T-helper 2 cell treated with Interferon-gamma antibody and Interleukin-4, amounts not matched to agents 5 μg/mL and 100 μg/mL, for 36 hours (primary cell): ENCODE measurements around the gene CAMKK2.

Experiments
- DNase-seq: peaks from one replicate; pipeline ENCODE4 v3.0.0; 2021; ENCODE audit warnings: low spot score
- H3K27ac Mint-ChIP-seq: one replicate; pipeline ENCODE4 v1.8.0; 2021; ENCODE audit warnings: mild to moderate bottlenecking, mixed read lengths
- H3K27me3 Mint-ChIP-seq: one replicate; pipeline ENCODE4 v1.8.0; 2021; ENCODE audit warnings: low read depth, mixed read lengths
- H3K36me3 Mint-ChIP-seq: one replicate; pipeline ENCODE4 v1.8.0; 2021; ENCODE audit warnings: low read depth, mixed read lengths
- H3K4me1 Mint-ChIP-seq: one replicate; pipeline ENCODE4 v1.8.0; 2021; ENCODE audit warnings: low read depth, mixed read lengths
- H3K4me3 Mint-ChIP-seq: one replicate; pipeline ENCODE4 v1.8.0; 2022; ENCODE audit warnings: mild to moderate bottlenecking, moderate library complexity, mixed read lengths
- H3K9me3 Mint-ChIP-seq: one replicate; pipeline ENCODE4 v1.8.0; 2021; ENCODE audit warnings: mixed read lengths

Gene CAMKK2

GRCh38 chr12:121296618-121297434, at the start of gene CAMKK2:
Gene CAMKK2 (minus strand): TSS chr12:121296709. CDS start chr12:121274526, 22,183 bp downstream.
- H3K4me3 Mint-ChIP-seq: peak within 1 kb of the TSS; percentile 93
- DNase-seq: peak; percentile 90
- H3K36me3 Mint-ChIP-seq: peaks cover 5% of the 10 kb centered on the region
- peak within 1 kb of the TSS; percentile 89 for H3K27ac Mint-ChIP-seq
- peaks cover 24% of the 10 kb centered on the region for H3K4me1 Mint-ChIP-seq
- peaks cover 3% of the 10 kb centered on the region for H3K27me3 Mint-ChIP-seq
- H3K9me3 Mint-ChIP-seq: no peaks in the 10 kb centered on the region

GRCh38 chr12:121345151-121345815, 48.8 kb upstream of the CAMKK2 start:
- Mint-ChIP-seq H3K4me3 (no peak overlapping the region), H3K36me3 (peaks cover 47% of the 10 kb centered on the region), H3K27me3 (no peaks in the 10 kb centered on the region), H3K4me1 (peaks cover 19% of the 10 kb centered on the region), H3K9me3 (no peaks in the 10 kb centered on the region), H3K27ac (peak overlapping the region; percentile 1)
- DNase-seq: no peak

- no peaks in the 10 kb centered on the region for H3K9me3 Mint-ChIP-seq
- no peaks in the 10 kb centered on the region for H3K27me3 Mint-ChIP-seq
- peaks cover 49% of the 10 kb centered on the region for H3K36me3 Mint-ChIP-seq
- H3K4me1 Mint-ChIP-seq: peaks cover 16% of the 10 kb centered on the region
- peak overlapping the region; percentile 43 for H3K27ac Mint-ChIP-seq
- DNase-seq: no peak
- H3K4me3 Mint-ChIP-seq: no peak overlapping the region
These were observed 48.0 kb upstream of the CAMKK2 start for GRCh38 chr12:121344506-121344905.

- Mint-ChIP-seq H3K36me3 (peaks cover 51% of the 10 kb centered on the region), H3K9me3 (no peaks in the 10 kb centered on the region), H3K4me3 (no peak overlapping the region), H3K4me1 (peaks cover 3% of the 10 kb centered on the region), H3K27ac (peak overlapping the region; percentile 26), H3K27me3 (no peaks in the 10 kb centered on the region)
- DNase-seq: no peak
These were observed 40.9 kb upstream of the CAMKK2 start for GRCh38 chr12:121337416-121337815.

GRCh38 chr12:121334513-121335343, 38.2 kb upstream of the CAMKK2 start:
- no peak overlapping the region for H3K4me3 Mint-ChIP-seq
- no peaks in the 10 kb centered on the region for H3K9me3 Mint-ChIP-seq
- no peak overlapping the region for H3K27ac Mint-ChIP-seq
- no peak for DNase-seq
- peaks cover 3% of the 10 kb centered on the region for H3K4me1 Mint-ChIP-seq
- H3K27me3 Mint-ChIP-seq: no peaks in the 10 kb centered on the region
- H3K36me3 Mint-ChIP-seq: peaks cover 52% of the 10 kb centered on the region

DNA sequence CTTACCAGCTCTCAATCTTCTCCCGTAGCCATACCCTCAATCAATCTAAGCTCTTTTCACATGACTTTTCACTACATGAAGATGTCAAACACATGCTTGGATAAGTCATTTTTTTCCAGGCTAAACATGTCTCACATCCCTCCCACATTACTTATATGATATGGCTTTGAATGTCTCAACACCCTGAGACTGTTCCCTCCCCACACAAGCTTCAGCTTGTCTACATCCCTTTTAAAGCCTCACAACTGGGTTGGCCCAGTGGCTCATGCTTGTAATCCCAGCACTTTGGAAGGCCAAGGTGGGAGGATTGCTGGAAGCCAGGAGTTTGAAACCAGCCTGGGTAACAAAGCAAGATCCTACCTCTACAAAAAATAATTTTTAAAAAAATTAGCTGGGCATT, 37.2 kb upstream of the CAMKK2 start:
- no peak for DNase-seq
- Mint-ChIP-seq H3K36me3 (peaks cover 51% of the 10 kb centered on the region), H3K4me3 (no peak overlapping the region), H3K9me3 (no peaks in the 10 kb centered on the region), H3K4me1 (peaks cover 3% of the 10 kb centered on the region), H3K27me3 (no peaks in the 10 kb centered on the region), H3K27ac (no peak overlapping the region)

DNA sequence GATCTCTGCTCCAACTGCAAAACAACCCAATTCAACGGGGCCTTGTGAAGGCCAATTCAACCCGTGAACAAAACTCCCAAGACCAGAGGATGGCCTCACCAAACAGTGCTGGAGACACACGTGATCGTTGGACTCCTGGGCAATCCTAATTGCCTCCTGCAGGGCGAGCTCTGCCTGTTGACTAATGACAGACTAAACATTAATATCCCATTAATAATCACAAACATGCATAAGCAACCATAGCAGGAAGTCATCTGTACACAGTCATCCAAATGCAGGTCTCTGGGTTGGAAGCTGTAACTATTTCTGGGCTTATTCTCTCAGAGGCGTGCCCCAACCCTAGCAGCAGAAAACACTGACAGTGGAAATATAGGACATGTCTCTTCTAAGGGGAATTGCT, 34.7 kb upstream of the CAMKK2 start:
- Mint-ChIP-seq H3K9me3 (no peaks in the 10 kb centered on the region), H3K4me3 (no peak overlapping the region), H3K36me3 (peaks cover 61% of the 10 kb centered on the region), H3K4me1 (peaks cover 3% of the 10 kb centered on the region), H3K27ac (no peak overlapping the region), H3K27me3 (no peaks in the 10 kb centered on the region)
- no peak for DNase-seq

GRCh38 chr12:121330692-121331091, 34.2 kb upstream of the CAMKK2 start:
- no peak for DNase-seq
- Mint-ChIP-seq H3K36me3 (peaks cover 65% of the 10 kb centered on the region), H3K4me3 (no peak overlapping the region), H3K9me3 (no peaks in the 10 kb centered on the region), H3K27ac (no peak overlapping the region), H3K4me1 (peaks cover 3% of the 10 kb centered on the region), H3K27me3 (no peaks in the 10 kb centered on the region)

- no peaks in the 10 kb centered on the region for H3K27me3 Mint-ChIP-seq
- no peaks in the 10 kb centered on the region for H3K9me3 Mint-ChIP-seq
- no peak overlapping the region for H3K4me3 Mint-ChIP-seq
- no peak for DNase-seq
- H3K36me3 Mint-ChIP-seq: peaks cover 62% of the 10 kb centered on the region
- no peak overlapping the region for H3K27ac Mint-ChIP-seq
- peaks cover 3% of the 10 kb centered on the region for H3K4me1 Mint-ChIP-seq
These were observed 33.7 kb upstream of the CAMKK2 start for GRCh38 chr12:121330195-121330594.

- no peaks in the 10 kb centered on the region for H3K4me1 Mint-ChIP-seq
- H3K27ac Mint-ChIP-seq: no peak overlapping the region
- H3K9me3 Mint-ChIP-seq: no peaks in the 10 kb centered on the region
- H3K4me3 Mint-ChIP-seq: no peak overlapping the region
- peaks cover 60% of the 10 kb centered on the region for H3K36me3 Mint-ChIP-seq
- DNase-seq: no peak
- H3K27me3 Mint-ChIP-seq: no peaks in the 10 kb centered on the region
These were observed 32.1 kb upstream of the CAMKK2 start for GRCh38 chr12:121328620-121329019.

DNA sequence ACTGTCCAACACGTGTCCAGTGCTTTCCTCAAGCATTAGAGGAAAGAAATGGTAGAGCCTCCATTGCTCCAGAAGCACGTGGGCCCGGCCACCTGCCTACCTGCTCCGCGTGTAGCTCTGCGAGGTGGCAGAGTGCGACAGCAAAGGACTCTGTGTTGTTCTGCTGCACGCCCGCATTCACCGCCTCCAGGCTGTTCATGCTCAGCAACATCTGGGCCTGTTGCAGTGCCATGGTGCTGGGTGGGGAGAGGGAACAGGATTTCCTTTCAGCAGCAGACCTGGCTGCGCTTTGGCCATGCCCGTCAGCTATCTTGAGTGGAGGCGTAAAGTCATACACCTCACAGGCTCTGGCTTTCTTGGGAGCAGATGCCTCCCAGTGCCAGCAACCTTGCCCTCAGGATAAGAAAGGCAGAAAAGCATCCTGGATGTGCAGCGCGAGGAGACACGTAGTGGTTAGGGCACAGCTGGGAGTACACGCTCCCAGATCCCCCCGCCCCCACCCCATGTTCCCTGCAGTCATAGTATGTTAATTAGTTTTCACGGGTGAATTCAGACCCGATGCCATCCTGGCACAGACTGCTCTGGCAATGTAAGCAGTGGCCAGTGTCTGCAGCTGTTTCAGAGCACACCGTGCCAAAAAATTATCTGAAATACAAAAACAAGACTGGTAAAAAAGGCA, 30.6 kb upstream of the CAMKK2 start:
- Mint-ChIP-seq H3K4me1 (no peaks in the 10 kb centered on the region), H3K36me3 (peaks cover 55% of the 10 kb centered on the region), H3K27me3 (no peaks in the 10 kb centered on the region), H3K9me3 (no peaks in the 10 kb centered on the region), H3K27ac (no peak overlapping the region), H3K4me3 (no peak overlapping the region)
- DNase-seq: no peak

DNA sequence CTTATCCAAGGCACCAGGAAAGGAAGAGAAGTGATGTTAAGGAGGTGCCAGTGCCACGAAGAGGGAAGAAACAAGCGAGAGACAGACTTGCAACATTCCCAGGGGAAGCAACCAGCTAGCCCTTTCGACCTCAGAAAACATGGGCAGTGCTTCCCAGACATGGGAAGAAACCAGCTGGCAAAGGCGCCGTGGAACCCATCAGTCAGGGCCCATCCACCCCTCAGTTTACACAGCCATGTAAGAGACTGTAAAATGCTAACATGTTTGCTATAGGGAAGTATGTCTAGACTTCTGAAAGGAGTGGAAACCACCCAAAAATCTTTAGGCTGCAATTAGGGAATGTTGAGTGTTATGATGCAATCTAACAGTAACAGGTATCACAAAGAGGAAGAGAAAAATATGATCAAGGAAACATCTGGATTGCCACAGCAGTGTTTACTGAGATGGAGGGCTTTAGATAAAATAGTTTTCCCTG, 29.4 kb upstream of the CAMKK2 start:
- Mint-ChIP-seq H3K4me3 (no peak overlapping the region), H3K36me3 (peaks cover 54% of the 10 kb centered on the region), H3K27ac (no peak overlapping the region)

GRCh38 chr12:121323908-121324307, 27.4 kb upstream of the CAMKK2 start:
- H3K9me3 Mint-ChIP-seq: no peaks in the 10 kb centered on the region
- DNase-seq: no peak
- no peaks in the 10 kb centered on the region for H3K4me1 Mint-ChIP-seq
- H3K27me3 Mint-ChIP-seq: no peaks in the 10 kb centered on the region
- no peak overlapping the region for H3K4me3 Mint-ChIP-seq
- no peak overlapping the region for H3K27ac Mint-ChIP-seq
- peaks cover 46% of the 10 kb centered on the region for H3K36me3 Mint-ChIP-seq

More for the DNA sequence above, 29.4 kb upstream of the CAMKK2 start:
- no peaks in the 10 kb centered on the region for H3K4me1 Mint-ChIP-seq
- H3K27me3 Mint-ChIP-seq: no peaks in the 10 kb centered on the region
- DNase-seq: no peak
- H3K9me3 Mint-ChIP-seq: no peaks in the 10 kb centered on the region
